Measurements from ENCODE around the gene ACTN4. TPM values are rescaled to one million over a fixed set of nuclear protein-coding genes. Genes with fewer than 3 reads are reported as not detected.

The ACTN4 gene
- total and polyA plus RNA-seq, 2 experiments from 2014 or later: 59.3 to 321 TPM

- H3K27ac ChIP-seq: peak overlapping the region; percentile 85
- no peak overlapping the region for H2AFZ ChIP-seq
- no peak for DNase-seq (ENCODE audit: low spot score)
- no peaks in the 10 kb centered on the region for H3K9me3 ChIP-seq (ENCODE audit: low read depth)
- H3K36me3 ChIP-seq (replicated peaks; ENCODE audit: insufficient read depth, low read depth): no peaks in the 10 kb centered on the region
- WGBS (ENCODE audit: low lambda C conversion rate, missing lambda C conversion rate): 74% methylated on average over 13 of the region's 13 CpGs
- H4K20me1 ChIP-seq (ENCODE audit: insufficient read depth, poor library complexity, severe bottlenecking): peaks cover 26% of the 10 kb centered on the region
- H3K4me2 ChIP-seq: peak overlapping the region; percentile 53
- H3K27me3 ChIP-seq: no peaks in the 10 kb centered on the region
- no peaks in the 10 kb centered on the region for H3K9me2 ChIP-seq (replicated peaks; ENCODE audit: insufficient read depth)
- H3K4me1 ChIP-seq (ENCODE audit: insufficient read depth): peaks cover 94% of the 10 kb centered on the region
- H3K4me3 ChIP-seq: no peak overlapping the region
- TF ChIP-seq, protein P1, sequence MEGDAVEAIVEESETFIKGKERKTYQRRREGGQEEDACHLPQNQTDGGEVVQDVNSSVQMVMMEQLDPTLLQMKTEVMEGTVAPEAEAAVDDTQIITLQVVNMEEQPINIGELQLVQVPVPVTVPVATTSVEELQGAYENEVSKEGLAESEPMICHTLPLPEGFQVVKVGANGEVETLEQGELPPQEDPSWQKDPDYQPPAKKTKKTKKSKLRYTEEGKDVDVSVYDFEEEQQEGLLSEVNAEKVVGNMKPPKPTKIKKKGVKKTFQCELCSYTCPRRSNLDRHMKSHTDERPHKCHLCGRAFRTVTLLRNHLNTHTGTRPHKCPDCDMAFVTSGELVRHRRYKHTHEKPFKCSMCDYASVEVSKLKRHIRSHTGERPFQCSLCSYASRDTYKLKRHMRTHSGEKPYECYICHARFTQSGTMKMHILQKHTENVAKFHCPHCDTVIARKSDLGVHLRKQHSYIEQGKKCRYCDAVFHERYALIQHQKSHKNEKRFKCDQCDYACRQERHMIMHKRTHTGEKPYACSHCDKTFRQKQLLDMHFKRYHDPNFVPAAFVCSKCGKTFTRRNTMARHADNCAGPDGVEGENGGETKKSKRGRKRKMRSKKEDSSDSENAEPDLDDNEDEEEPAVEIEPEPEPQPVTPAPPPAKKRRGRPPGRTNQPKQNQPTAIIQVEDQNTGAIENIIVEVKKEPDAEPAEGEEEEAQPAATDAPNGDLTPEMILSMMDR (IDR thresholded peaks at IDR 0.05; ENCODE audit: poor library complexity): no peak
- H3K79me2 ChIP-seq: peaks cover 97% of the 10 kb centered on the region
Measured at GRCh38 chr19:38665219-38665931, 17.9 kb downstream of the ACTN4 start.

DNA sequence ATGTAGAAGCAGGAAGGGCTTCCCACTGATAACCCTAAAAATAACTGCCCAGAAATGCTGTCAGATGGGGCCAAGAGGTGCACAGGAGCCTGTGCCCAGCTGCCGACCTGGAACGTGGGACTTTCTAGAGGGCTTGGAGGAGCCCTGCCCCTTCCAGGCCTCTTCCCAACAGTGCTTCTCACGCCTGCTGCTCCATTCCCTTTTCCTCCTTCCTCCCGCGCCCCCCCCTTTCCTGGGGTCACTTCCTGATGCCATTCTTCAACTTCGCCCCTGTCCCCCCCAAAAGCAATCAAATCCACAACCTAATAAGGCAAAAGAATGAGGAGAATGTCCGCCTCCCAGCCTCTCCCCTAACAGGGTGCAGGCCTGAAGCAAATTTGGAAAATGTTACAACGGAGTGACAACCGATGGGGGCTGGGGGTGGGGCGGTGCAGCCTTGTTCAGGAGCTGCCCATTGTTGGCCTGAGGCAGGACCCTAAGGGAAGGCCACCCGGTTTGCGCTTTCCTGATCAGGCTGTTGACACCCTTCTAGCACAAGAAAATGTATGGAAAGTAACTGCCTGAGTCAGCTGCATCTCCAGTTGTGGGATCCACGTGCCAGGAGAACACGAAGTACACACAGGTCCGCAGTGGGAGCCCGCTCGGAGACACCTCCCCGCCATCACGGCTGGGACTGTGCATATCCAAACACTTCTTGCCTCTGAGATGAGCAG, 18.7 kb downstream of the ACTN4 start:
- TF ChIP-seq EZH2phosphoT487 (IDR thresholded peaks at IDR 0.05; ENCODE audit: low read depth, severe bottlenecking, unreplicated experiment): no peak
- TF ChIP-seq, protein P1 (IDR thresholded peaks at IDR 0.05; ENCODE audit: poor library complexity): no peak
- TF ChIP-seq EZH2 (IDR thresholded peaks at IDR 0.05; ENCODE audit: borderline replicate concordance): no peak
- Histone ChIP-seq H2AFZ (no peak overlapping the region), H3K27ac (peak overlapping the region; percentile 85), H4K20me1 (ENCODE audit: insufficient read depth, poor library complexity, severe bottlenecking) (peaks cover 27% of the 10 kb centered on the region), H3K36me3 (replicated peaks; ENCODE audit: insufficient read depth, low read depth) (no peaks in the 10 kb centered on the region), H3K27me3 (no peaks in the 10 kb centered on the region), H3K79me2 (peaks cover 96% of the 10 kb centered on the region), H3K4me1 (ENCODE audit: insufficient read depth) (peaks cover 88% of the 10 kb centered on the region), H3K4me3 (no peak overlapping the region), H3K4me2 (peak overlapping the region; percentile 53), H3K9me2 (replicated peaks; ENCODE audit: insufficient read depth) (no peaks in the 10 kb centered on the region), H3K9me3 (ENCODE audit: low read depth) (no peaks in the 10 kb centered on the region)
- DNase-seq (ENCODE audit: low spot score): peak; percentile 55
- 44% methylated on average over 18 of the region's 19 CpGs for WGBS (ENCODE audit: low lambda C conversion rate, missing lambda C conversion rate)

- TF ChIP-seq EZH2 (IDR thresholded peaks at IDR 0.05; ENCODE audit: borderline replicate concordance): no peak
- no peak for TF ChIP-seq EZH2phosphoT487 (IDR thresholded peaks at IDR 0.05; ENCODE audit: low read depth, severe bottlenecking, unreplicated experiment)
- TF ChIP-seq, protein P1 (IDR thresholded peaks at IDR 0.05; ENCODE audit: poor library complexity): no peak
- Histone ChIP-seq H3K4me3 (no peak overlapping the region), H3K36me3 (replicated peaks; ENCODE audit: insufficient read depth, low read depth) (no peaks in the 10 kb centered on the region), H3K4me2 (peak overlapping the region; percentile 53), H3K79me2 (peaks cover 97% of the 10 kb centered on the region), H4K20me1 (ENCODE audit: insufficient read depth, poor library complexity, severe bottlenecking) (peaks cover 27% of the 10 kb centered on the region), H3K9me2 (replicated peaks; ENCODE audit: insufficient read depth) (no peaks in the 10 kb centered on the region), H2AFZ (no peak overlapping the region), H3K9me3 (ENCODE audit: low read depth) (no peaks in the 10 kb centered on the region), H3K27ac (peak overlapping the region; percentile 85), H3K4me1 (ENCODE audit: insufficient read depth) (peaks cover 91% of the 10 kb centered on the region), H3K27me3 (no peaks in the 10 kb centered on the region)
- DNase-seq (ENCODE audit: low spot score): peak; percentile 79
- WGBS (ENCODE audit: low lambda C conversion rate, missing lambda C conversion rate): 25% methylated on average over 10 of the region's 10 CpGs
Measured at GRCh38 chr19:38666663-38667511, 19.4 kb downstream of the ACTN4 start.

All from hepatocyte (in vitro differentiated cells).